ENCODE data around the gene ZNF385C.

Gene ZNF385C

DNA sequence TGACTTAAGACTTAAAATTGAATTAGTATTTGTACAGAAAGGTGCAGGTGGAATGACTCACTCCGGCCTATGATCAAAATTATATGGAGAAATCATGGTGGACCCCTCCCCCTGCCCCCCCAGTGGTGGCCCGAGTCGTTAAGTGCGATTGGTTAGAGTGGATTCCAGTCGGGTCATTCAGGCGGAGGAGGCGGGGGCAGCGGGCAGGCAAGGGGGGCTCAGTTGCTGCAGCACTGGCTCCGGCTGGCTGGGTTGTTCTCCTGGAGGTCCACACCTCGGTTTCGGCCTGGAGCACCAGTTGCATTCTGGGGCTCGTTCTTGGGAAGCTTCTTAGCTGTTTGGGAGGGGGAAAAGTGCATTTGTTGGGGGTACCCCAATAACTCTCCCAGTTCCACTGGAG lies 27.3 kb upstream of the ZNF385C start:
- no peak for DNase-seq (ENCODE audit: low read depth)

DNA sequence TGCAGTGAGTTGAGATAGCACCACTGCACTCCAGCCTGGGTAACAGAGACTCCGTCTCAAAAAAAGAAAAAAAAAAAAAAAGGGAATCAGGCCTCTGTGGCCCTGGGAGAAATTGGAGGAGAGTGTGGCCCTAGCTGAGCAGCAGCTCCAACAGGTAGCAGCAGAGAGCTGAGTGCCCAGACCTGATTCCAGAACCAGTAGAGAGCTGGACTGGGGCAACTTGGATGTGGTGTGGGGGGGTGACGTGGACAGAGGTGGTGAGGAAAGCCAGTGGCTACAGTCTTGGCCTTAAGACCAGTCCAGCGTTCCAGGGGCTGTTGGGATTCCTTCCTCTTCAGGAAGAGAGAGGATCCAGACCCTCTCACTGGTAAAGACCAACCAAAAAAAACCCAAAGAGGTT lies 26.0 kb upstream of the ZNF385C start:
- DNase-seq (ENCODE audit: low read depth), result no peak

DNA sequence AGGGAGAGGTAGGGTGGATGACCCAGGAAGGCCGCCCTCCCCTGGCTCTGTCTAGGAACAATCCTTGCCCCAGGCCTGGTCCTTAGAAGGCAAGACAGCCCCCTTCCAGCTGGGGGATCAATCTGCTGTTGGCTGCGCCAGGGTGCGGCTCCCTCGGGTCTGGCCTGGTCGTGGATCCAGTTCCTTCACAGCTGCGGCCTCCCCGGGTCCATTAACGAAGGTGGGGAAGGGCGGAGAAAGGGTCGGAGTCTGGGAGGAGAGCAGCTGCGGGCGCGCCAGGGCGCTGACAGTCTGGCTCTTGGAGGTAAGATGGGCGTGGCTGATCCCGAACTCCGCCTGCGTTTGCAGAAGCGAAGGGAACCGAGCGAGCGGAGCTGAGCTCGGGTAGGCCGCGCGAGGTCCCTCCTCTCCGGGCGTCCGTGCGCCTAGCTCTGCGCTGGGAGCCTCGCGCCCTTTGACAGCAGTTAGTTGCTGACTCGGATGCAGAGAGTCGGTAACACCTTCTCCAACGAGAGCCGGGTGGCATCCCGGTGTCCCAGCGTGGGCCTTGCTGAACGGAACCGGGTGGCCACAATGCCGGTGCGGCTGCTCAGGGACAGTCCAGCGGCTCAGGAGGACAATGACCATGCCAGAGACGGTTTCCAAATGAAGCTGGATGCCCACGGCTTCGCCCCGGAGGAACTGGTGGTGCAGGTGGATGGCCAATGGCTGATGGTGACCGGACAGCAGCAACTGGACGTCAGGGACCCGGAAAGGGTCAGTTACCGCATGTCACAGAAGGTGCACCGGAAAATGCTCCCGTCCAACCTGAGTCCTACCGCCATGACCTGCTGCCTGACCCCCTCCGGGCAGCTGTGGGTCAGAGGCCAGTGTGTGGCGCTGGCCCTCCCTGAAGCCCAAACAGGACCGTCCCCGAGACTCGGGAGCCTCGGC lies 24.4 kb upstream of the ZNF385C start, which contains the start of gene HSPB9:
Gene HSPB9, plus strand, starts transcription at position 434 of the 933 bp plus-strand sequence. Its CDS starts 47 bp downstream, at position 481.
- no peak for DNase-seq (ENCODE audit: low read depth)

DNA sequence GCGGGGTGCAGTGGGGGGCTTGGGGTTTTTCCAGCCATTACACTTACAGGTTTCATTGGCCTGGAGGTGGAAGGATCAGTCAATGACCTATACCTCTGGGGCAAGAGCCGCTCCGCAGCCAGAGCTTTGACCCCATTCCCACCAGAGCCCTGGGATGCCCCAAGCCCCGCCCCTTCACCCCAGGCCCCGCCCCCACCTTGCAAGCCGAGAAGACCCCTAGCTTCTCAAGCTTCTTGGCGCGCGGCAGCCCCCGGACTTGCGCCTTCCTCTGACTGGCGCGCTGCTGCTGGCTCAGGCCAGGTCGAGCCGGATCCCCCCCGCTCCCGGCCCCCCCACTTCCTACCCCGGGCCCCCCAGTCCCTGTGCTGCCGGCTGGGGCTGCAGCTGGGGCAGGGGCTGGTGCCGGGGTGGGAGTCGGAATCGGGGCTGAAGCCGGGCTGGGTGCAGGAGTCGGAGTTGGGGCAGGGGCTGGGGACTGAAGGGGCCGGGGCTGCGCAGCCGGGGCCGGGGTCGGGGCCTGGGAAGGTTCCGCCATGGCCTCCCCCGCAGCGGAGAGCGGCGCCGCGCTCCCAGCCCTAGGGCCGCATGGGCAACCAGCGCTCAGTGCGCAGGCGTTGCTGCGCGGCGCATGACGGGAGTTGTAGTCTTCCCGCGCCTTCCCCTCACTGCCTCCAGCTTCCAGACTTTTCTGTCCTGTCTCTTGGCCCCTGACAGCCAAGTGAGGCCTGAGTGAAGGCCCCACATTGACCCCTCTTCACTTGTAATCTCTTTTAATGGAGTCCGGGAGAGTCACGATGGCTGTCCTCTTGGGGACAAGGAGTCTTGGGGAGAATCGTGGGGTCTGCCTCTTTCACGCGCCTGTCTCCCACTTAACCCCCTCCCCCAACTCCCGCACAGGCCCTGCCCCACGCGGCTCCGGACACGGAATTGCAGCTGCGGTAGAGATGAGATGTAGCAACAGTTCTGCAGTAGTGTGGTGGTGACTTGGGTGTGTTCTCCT lies 22.8 kb upstream of the ZNF385C start, which contains the start of gene KAT2A:
Gene KAT2A, minus strand, starts transcription at position 598 of the 1,000 bp plus-strand sequence. Its CDS starts 63 bp downstream, at position 535.
- DNase-seq (ENCODE audit: low read depth), result peak; percentile 63

DNA sequence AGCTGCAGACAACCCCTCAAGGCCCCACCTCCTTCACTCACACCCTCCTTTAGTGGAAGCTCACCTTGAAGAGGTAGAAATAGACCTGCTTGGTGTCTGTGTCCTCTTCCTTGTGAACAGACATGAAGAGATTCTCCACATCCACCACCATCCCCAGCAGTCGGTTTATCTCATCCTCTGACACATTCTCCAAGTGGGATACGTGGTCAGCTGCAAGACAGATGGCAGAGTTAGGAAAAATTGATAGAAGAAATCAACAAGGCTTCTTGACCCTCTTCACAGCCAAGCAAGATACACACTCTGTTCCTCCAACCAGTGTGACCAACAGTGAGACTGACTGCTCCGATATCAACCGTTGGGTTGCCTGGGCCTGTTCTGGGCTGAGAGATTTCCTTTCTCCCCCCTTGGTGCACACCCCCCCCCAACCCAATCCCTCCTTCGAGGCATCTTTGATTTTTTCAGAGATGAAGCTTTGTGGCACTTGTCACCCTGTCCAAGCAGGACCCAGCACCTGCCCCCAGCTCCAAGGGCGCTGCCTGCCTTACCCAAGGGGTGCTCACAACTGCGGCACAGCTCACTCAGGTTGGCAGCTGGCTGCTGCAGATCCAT lies 22.0 kb upstream of the ZNF385C start:
- no peak for DNase-seq (ENCODE audit: low read depth)

DNA sequence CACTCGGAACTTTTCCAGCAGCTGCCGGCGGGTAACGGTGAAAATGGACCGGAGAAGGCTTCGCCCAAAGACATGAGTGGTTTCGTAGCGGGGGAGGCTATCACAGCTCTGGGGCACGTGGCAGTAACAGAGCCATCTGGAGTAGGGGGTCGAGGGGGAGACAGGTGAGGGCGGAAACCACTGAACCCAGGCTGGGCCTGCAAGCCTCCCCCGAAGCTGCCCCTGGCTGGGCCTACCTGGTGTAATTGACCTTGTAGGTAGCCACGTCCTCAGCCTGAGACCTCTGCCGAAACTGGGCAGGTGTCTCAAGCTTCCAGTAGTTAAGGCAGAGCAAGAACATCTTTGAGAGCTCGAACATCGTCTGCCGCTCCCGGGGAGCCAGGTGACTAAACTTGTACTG lies 21.0 kb upstream of the ZNF385C start:
- no peak for DNase-seq (ENCODE audit: low read depth)

DNA sequence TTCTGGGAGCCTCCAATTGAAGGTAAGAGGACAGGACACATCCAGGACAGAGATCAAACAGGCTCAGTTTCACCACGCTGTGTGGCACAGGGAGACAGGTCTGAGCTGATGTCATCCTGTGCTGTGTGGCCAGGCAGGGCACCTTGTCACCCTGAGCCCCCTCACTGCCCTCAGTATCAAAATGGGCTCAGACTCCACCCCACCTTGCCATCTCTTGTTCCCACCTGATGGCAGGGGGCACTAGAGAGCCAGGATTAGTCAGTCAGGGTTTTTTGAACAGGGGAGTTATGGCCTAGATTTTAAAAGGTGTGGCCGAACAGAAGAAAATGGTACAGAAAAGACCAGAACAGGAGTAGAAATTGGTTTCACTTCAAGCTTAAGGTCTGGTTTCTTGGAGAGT lies 20.3 kb upstream of the ZNF385C start:
- DNase-seq (ENCODE audit: low read depth), result no peak

DNA sequence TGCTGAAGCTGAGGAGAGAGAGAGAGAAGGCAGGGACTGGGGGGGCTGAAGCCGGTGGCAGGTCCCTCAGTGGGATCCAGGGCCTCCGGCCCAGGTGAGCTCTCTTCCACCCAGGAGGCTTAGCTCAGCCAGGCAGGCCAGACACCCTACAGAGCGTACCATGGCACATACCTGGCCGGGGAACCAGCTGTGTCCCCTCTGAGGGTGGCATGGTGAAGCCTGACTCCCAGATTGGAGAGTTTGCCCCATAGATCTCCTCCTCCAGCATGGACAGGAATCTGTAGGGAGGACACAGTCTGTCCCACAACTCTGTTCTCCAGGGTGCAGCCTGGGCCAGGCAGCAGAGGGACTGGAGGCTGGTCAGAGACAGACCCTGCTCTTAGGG lies 19.8 kb upstream of the ZNF385C start:
- no peak for DNase-seq (ENCODE audit: low read depth)

DNA sequence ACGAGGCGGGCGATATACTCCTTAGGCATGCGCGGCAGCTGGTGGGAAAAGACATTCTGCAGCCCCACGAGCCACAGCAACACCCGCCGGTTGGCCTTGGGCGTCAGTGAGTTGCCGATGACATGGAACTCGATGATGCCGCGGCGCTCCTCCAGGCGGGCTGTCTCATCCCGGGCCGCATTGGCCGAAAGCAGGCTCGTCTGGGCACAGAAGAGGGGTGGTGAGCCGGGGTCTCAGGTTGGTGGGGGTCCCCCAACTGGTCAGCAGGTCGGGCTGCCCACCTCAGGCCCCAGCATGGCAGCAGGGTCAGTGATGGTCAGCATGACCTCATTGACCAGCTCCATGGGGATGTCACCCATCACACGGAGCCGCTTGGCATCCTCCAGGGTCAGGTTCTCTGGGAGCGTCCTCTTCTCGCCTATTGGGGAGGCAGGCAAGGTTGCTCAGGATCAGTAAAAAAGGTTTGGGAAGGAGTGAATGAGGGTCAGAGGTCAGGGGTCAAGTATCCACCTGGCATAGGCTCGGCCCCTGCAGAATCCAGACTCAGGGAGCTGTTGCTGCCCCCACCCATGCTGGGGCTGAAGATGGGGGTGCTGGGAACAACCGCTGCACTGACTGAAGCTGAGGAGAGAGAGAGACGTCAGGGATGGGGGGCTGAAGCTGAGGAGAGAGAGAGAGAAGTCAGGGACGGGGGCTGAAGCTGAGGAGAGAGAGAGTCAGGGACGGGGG lies 19.3 kb upstream of the ZNF385C start:
- DNase-seq (ENCODE audit: low read depth), result no peak

DNA sequence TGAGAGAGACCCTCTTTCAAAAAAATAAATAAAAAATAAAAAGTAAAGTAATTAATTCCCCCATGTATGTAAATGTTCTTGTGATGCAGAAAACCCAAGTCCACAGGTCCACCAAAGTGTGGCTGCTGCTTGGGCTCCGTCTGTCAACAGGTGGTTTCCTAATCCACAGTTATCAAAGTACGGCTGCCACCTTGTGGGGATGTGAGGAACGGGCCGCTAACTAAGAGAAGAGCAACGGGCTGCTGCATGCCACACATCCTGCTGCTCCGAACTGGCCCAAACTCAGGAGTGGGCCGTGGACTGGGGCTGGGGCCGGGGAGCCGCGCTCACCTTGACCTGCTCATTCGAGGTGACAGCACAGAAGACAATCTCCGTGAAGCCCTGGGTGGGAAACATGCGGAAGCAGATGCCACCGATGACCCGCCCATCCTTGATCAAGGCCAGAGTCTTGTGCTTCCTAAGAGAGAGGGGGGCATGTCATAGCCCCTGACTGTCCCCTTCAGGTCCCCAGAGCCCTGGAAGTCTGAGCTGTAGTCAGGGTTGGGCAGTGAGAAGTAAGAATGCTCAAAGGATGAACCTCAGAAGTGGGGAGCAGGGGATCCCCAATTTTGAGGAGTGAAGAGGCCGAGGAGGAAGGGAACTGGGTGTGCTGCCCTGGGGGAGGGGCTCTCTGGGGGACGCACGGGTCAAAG lies 18.6 kb upstream of the ZNF385C start:
- DNase-seq (ENCODE audit: low read depth), result peak; percentile 66

DNA sequence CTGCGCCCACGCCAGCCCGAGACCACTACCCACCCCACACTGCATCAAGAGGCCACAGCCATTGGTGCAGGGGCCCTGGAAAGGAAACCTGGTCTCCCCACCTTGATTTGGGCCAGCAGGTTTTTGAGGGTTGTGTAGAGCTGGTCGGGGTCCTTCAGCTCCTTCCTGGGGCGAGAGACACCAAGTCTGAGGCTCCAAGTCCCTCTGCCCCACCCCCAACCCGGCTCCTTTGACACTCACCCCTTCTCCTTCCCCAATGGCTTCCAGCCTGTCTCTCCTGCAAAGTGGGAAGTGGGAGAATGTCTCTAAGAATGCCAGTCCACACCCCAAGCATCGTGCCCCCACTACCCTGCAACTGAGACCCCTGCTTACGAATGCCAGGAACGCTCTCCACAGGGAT lies 15.8 kb upstream of the ZNF385C start:
- no peak for DNase-seq (ENCODE audit: low read depth)

DNA sequence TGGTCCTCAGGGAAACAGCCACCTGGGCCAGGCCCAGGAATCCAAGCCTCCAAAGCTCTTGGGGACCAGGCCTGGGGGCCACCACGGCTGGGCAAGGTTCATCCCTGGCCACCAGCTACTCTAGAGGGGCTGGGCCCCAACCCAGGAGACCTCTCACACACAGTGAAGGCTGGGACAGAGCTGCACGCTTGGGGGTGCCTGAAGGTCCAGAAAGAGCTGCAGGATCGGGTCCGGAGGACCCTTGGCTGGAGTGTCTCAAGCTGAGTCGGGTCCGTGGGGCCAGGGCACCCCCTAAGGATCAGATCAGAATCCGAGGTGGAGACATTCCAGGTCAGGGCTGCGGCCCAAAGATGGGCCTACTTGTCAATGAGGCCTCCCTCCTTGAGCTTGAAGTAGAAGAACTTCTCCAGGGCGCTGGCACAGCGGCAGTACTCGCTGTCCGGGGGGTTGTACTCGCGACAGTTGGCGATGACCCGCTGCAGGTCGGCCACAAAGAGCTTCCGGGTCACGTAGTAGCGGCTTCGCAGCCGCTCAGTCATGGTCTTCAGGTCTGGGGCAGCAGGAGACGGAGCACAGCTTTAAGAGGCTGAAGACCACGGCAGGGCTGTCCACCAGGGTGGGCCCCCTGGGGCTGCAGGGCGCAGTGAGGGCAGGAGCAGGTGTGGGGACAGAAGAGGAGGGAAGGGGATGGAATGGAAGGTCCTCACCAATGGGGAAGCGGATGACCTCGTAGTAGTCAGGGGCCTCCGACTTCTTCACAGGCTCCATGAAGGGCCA lies 15.2 kb upstream of the ZNF385C start:
- DNase-seq (ENCODE audit: low read depth), result no peak

DNA sequence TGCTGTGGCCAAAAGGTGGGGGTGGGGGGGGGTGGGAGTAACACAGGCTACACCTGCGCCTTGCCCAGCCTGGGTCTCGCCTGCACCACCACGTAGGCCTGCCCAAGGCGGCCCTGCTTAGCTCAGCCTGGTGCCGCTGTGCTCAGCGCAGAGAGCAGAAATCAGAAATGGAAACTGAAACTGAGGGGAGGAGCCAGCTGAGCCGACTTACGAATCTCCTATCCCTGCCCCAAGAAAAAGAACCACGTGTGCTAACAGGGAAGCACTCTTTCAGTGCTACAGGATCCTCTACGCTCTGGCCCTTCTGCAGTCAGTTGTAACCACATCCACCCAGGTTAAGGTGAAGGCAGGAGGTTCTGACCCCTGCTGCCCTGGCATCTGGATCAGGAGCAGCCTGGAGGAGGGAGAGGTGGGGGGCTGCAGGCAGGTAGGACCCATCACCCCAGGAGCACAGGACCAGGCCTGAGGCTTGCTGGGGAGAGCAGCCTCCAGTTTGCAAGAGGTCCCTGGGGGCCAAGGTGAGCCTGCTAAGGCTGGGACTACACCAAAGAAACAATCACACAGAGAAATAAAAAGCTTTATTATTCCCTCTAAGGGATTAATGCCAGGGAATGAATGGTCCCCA lies 14.4 kb upstream of the ZNF385C start, which contains the start of gene DHX58:
Gene DHX58, minus strand, starts transcription at position 163 of the 625 bp plus-strand sequence. CDS start 822 bp downstream, outside the sequence.
- DNase-seq (ENCODE audit: low read depth), result peak; percentile 63

DNA sequence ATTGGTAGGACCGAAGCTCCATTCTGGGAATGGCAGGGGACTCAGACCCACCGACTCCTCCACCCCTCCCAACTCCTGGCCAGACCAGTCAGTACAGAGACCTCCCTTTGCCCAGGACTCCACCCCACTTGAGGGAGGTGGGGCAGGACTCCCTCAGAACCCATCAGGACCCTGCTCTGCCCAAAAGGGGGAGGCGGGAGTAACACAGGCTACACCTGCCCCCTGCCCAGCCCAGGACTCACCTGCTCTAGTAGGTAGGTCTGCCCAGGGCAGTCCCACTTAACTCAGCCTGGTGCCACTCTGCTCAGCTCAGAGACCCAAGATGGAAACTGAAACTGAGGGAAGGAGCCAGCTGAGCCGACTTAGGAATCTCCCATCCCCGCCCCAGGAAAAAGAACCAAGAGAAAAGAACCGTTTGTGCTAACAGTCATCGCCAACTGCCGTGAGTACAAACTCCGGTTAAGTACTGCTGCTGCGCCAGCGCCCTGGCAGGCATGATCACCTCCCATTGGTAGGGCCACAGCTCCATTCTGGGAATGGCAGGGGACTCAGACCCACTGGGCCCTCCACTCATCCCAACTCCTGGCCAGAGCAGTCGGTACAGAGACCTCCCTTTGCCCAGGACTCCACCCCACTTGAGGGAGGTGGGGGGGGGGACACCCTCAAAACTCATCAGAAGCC lies 13.7 kb upstream of the ZNF385C start:
- DNase-seq (ENCODE audit: low read depth), result no peak

DNA sequence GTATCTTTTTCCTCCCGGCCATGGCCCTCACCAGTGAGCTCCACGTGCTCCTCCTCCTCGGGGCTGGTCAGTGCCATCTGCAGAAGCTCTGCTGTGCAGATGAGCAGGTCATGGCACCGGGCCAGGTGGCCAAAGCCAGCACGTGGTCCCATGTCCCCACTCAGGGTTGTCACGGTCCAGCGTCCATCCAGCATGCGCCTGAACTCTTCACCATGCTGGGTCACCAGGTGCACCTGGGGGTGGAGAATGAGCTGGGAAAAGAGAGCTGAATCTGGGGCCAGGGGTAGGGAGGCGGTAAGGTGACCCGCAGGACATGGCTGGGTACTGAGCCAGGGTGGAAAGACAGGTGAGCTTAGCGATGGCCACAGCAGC lies 13.0 kb upstream of the ZNF385C start:
- no peak for DNase-seq (ENCODE audit: low read depth)

DNA sequence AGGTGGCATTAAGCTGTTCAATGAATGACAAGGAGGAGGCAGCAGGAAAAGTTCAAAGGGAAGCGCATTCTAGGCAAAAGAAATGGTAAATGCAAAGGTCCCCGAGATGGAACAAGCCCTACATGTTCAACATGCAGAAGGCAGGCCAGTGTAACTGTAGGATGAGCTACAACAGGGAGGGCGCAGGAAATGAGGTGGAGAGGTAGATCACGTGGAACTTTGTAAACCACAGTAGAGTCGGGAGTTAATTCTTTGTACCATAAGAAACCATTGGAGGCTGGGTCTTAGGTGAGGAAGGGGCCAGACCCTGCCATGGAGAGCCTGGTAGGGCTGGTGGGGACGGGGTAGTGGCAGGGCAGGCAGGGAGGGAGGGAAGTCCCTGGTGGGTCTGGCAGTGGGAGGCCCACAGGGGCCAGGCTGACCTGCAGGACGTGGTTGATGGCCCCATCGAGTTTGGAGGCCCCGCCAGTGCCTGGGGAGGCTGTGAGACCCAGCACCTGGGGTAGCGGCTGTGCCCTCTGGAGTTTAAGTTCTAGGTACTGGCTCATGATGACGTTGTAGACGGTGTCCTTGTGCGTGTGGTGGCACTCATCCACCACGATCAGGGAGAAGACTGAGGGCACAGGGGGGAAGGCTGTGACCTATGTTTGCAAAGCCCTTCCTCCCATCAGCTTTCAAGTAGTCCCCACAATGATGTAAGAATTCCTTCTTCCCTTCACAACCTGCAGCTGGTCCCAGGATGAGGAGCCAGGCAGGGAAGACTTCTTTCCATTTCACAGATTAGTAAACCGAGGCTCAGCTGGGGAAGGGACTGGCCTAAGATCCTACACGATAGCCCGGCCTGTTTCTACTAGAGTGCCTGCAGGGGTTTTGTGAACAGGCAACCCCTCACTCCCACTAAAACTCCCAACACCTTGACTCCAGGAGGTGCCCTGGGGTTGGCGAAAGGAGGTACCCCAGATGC lies 12.3 kb upstream of the ZNF385C start:
- DNase-seq (ENCODE audit: low read depth), result no peak

DNA sequence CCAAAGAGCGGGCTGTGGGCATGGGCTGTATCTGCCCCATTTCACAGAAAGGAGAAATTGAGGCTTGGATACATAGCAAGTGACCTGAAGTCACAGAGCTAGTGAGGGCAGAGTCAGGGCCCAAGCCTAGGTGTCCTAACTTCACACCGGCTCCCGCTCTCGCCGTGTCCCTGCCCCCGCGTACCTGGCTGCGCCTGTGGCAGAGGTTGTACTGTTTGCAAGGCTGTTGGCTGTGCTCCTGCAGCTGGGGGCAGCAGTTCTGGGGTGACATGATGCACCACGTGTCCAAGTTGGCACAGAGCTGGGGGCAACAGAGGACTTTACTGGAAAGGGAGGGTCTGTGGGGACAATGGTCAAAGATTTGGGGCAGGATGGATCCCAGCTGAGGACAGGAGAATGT lies 10.8 kb upstream of the ZNF385C start:
- DNase-seq (ENCODE audit: low read depth), result no peak

All from activated T-helper 1 cell treated with Interleukin-2 at 50 U/mL for 16 hours (primary cell).